ENCODE data around the gene SSR2. TPM values are rescaled to one million over a fixed set of nuclear protein-coding genes. Genes with fewer than 3 reads are reported as not detected.

SSR2 gene
- total RNA-seq, 1 donor from 2014 or later: 231 TPM

DNA sequence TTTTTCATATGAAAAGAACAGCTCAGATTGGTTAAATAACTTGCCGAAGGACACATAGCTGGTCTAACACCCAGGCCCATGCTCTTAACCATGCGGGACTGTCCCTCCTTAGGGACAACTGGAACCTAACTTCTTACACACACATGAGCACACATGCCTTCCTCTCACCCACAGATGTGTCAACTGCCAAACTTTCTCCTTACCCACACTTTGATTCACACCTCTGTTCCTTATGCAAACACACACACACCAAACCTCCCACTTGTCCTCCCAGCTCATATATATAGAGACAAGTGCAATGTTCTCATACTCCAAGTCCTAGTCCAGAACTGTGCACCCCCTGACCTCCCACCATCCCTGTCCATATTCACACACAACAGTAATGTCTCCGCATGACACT, 44.5 kb upstream of the SSR2 start:
- Histone ChIP-seq H3K4me1 (no peaks in the 10 kb centered on the region), H3K36me3 (no peaks in the 10 kb centered on the region), H3K4me3 (no peak overlapping the region), H3K9me3 (no peaks in the 10 kb centered on the region), H3K27ac (no peak overlapping the region), H3K27me3 (no peaks in the 10 kb centered on the region)
- DNase-seq (no peak), ATAC-seq (no peak)
- intact Hi-C loops (cut with DNase I): no loop called here
- TF ChIP-seq, protein P1, sequence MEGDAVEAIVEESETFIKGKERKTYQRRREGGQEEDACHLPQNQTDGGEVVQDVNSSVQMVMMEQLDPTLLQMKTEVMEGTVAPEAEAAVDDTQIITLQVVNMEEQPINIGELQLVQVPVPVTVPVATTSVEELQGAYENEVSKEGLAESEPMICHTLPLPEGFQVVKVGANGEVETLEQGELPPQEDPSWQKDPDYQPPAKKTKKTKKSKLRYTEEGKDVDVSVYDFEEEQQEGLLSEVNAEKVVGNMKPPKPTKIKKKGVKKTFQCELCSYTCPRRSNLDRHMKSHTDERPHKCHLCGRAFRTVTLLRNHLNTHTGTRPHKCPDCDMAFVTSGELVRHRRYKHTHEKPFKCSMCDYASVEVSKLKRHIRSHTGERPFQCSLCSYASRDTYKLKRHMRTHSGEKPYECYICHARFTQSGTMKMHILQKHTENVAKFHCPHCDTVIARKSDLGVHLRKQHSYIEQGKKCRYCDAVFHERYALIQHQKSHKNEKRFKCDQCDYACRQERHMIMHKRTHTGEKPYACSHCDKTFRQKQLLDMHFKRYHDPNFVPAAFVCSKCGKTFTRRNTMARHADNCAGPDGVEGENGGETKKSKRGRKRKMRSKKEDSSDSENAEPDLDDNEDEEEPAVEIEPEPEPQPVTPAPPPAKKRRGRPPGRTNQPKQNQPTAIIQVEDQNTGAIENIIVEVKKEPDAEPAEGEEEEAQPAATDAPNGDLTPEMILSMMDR (IDR thresholded peaks at IDR 0.05): no peak

DNA sequence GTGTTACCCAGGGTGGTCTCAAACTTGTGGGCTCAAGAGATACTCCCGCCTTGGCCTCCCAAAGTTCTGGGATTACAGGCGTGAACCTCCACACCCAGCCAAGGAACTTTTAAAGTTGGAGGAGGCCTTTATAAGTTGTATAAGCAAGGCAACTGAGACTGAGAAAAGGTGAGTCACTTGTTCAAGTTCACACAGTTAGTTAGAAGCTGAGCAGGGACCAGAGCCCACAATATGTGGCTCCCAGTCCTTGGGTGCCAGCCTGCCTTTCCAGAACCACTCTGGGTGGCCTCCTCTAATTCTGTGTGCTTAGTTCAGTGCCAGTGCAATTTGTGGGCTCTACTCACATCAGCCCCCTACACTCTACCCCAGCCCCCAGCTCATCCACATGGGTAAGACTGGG, 43.9 kb upstream of the SSR2 start:
- no peak overlapping the region for H3K27ac ChIP-seq
- no peaks in the 10 kb centered on the region for H3K9me3 ChIP-seq
- no peak overlapping the region for H3K4me3 ChIP-seq
- intact Hi-C loops (cut with DNase I): no loop called here
- DNase-seq (no peak), ATAC-seq (no peak)
- H3K4me1 ChIP-seq: no peaks in the 10 kb centered on the region
- no peaks in the 10 kb centered on the region for H3K36me3 ChIP-seq
- no peaks in the 10 kb centered on the region for H3K27me3 ChIP-seq
- TF ChIP-seq, protein P1 (IDR thresholded peaks at IDR 0.05): no peak

DNA sequence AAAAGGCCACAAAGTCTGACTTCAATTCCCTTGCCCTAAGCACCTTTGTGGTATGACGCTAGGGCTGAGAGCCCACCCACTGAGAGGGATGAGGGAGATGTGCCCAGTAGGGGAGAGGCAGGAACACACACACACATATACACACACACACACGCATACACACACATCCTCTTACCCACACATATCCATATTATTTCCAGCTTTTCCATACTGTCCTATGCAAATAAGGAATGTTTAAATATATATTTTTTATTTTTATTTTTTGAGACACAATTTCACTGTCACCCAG, 43.2 kb upstream of the SSR2 start:
- no peaks in the 10 kb centered on the region for H3K9me3 ChIP-seq
- H3K36me3 ChIP-seq: no peaks in the 10 kb centered on the region
- intact Hi-C loops (cut with DNase I): no loop called here
- TF ChIP-seq, protein P1 (IDR thresholded peaks at IDR 0.05): no peak
- H3K4me1 ChIP-seq: no peaks in the 10 kb centered on the region
- no peak overlapping the region for H3K4me3 ChIP-seq
- no peak overlapping the region for H3K27ac ChIP-seq
- DNase-seq: no peak
- H3K27me3 ChIP-seq: no peaks in the 10 kb centered on the region
- ATAC-seq: no peak

DNA sequence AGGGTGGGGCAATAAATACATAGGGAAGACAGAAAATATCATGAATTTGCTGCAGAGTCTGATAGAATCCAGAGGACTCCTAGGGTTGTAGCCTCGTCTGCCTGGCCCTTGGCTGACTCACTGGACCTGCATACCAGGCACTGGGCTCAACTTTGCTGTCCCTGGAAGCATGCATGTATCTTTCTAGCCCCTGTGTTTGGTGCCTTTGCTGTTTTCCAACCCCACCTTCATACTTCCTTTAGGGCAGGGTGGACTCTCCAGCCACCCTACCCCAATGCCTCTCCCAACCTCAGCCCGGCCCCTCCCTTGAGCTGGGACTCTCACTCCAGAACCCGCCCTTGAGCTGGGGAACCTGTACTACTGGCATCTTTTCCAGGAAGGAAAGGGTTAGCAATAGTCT, 41.4 kb upstream of the SSR2 start:
- H3K27me3 ChIP-seq: no peaks in the 10 kb centered on the region
- TF ChIP-seq, protein P1 (IDR thresholded peaks at IDR 0.05): no peak
- H3K36me3 ChIP-seq: peaks cover 4% of the 10 kb centered on the region
- peak; percentile 4 for ATAC-seq
- no peak for DNase-seq
- intact Hi-C loops (cut with DNase I): no loop called here
- no peaks in the 10 kb centered on the region for H3K4me1 ChIP-seq
- H3K9me3 ChIP-seq: no peaks in the 10 kb centered on the region
- H3K27ac ChIP-seq: no peak overlapping the region
- H3K4me3 ChIP-seq: peak overlapping the region; percentile 47

DNA sequence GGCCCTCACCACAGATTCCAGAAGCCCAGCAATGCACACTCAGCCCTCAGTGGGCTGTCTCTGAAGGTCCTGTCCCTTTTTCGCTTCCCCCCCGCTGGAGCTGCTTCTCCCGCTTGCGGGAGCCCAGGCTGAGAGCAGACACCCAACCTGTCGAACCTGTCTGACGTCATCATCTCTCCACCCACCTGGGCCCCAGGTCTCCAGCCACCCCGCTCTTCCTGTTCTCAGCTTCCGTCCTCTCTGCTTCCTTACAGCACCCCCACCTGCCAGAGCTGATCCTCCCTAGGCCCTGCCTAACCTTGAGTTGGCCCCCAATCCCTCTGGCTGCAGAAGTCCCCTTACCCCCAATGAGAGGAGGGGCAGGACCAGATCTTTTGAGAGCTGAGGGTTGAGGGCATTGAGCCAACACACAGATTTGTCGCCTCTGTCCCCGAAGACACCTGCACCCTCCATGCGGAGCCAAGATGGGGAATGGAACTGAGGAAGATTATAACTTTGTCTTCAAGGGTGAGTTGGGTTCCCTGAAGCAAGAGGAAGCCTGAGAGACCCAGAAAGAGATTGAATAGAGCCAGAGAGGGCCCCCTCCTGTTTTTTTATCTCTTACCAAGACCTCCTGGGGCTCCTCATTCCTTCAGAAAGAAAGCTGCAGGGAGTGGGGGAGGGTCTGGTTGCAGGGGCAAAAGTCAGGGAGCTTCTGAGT, 40.3 kb upstream of the SSR2 start, which contains the start of gene RAB25:
Gene RAB25, plus strand, starts transcription at position 224 of the 700 bp plus-strand sequence. Its CDS starts 241 bp downstream, at position 465.
- Histone ChIP-seq H3K36me3 (peaks cover 4% of the 10 kb centered on the region), H3K27ac (peak within 1 kb of the TSS; percentile 36), H3K27me3 (no peaks in the 10 kb centered on the region), H3K4me3 (peak within 1 kb of the TSS; percentile 47), H3K9me3 (no peaks in the 10 kb centered on the region), H3K4me1 (no peaks in the 10 kb centered on the region)
- intact Hi-C loops (cut with DNase I): no loop called here
- ATAC-seq (peak; percentile 91), DNase-seq (peak; percentile 86)
- TF ChIP-seq, protein P1 (IDR thresholded peaks at IDR 0.05): no peak
